ENCODE data around the gene SYP.
A peak's percentile ranks its signal among the peaks of the same experiment; 100 is the strongest.

The SYP gene

GRCh38 chrX:49203536-49203935 is 3.5 kb upstream of the SYP start:
- TF ChIP-seq TAF1 (IDR thresholded peaks at IDR 0.05; ENCODE audit: borderline replicate concordance, low read depth, low read length) (no peak), POLR2AphosphoS5 (IDR thresholded peaks at IDR 0.05; ENCODE audit: low read depth, low read length) (no peak), POLR2A (IDR thresholded peaks at IDR 0.05; ENCODE audit: low read depth, low read length) (no peak)
- FAIRE-seq (no peak), DNase-seq (ENCODE audit: insufficient read length) (no peak)

DNA sequence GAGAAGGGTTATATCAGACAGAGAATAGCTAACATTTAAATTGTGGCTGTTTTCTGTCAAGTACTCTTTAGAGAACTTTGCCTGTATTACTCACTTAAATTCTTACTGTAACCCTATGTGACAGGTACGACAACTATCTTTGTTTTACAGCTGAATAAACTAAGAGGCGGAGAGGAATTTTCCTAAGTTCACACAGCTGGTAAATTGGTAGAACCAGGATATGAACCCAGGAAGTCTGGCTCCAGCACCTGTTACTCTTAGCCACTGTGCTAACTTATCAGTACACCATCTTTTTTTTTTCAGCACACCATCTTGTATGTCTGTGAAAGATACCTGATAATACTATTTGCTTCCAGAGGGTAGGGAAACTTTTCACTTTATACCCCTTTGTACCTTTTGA is 2.0 kb upstream of the SYP start:
- DNase-seq (ENCODE audit: insufficient read length) (no peak), FAIRE-seq (peak; percentile 9)

GRCh38 chrX:49199315-49199595 is 738 bp downstream of the SYP start:
- FAIRE-seq: no peak
- TF ChIP-seq POLR2AphosphoS5 (IDR thresholded peaks at IDR 0.05; ENCODE audit: low read depth, low read length) (no peak), POLR2A (IDR thresholded peaks at IDR 0.05; ENCODE audit: low read depth, low read length) (no peak), TAF1 (IDR thresholded peaks at IDR 0.05; ENCODE audit: borderline replicate concordance, low read depth, low read length) (no peak)
- no peak for DNase-seq (ENCODE audit: insufficient read length)

More for the DNA sequence above, 2.0 kb upstream of the SYP start:
- no peak for TF ChIP-seq TAF1 (IDR thresholded peaks at IDR 0.05; ENCODE audit: borderline replicate concordance, low read depth, low read length)
- no peak for TF ChIP-seq POLR2A (IDR thresholded peaks at IDR 0.05; ENCODE audit: low read depth, low read length)
- TF ChIP-seq POLR2AphosphoS5 (IDR thresholded peaks at IDR 0.05; ENCODE audit: low read depth, low read length): no peak

GRCh38 chrX:49198540-49199314 is 1.3 kb downstream of the SYP start:
- TF ChIP-seq POLR2A (IDR thresholded peaks at IDR 0.05; ENCODE audit: low read depth, low read length) (no peak), TAF1 (IDR thresholded peaks at IDR 0.05; ENCODE audit: borderline replicate concordance, low read depth, low read length) (no peak), POLR2AphosphoS5 (IDR thresholded peaks at IDR 0.05; ENCODE audit: low read depth, low read length) (no peak)
- DNase-seq (ENCODE audit: insufficient read length) (no peak), FAIRE-seq (no peak)

DNA sequence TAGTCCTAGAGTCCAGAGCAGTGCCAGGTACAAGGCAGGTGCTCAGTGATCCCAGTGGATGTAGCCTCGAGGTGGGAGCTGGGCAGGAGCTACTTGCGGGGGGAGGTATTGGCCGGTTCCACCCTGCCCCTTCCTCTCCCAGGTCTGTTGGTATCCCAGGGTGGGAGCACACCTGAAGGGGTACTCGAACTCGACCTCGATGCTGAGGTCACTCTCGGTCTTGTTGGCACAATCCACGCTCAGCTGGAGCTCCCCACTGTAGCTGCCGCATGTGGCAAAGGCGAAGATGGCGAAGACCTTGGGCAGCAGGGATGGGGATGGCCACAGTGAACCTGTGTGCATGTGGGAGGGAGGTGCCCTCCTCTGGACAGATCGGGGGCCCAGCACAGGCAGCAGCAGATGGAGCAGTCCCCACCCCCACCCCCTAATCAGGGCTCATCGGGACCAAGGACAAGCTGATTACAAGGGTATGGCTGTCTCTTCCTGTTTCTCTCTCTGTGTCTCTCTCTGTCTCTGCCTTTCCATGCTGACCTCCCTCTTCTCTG is 2.4 kb downstream of the SYP start:
- no peak for FAIRE-seq
- no peak for DNase-seq (ENCODE audit: insufficient read length)
- TF ChIP-seq TAF1 (IDR thresholded peaks at IDR 0.05; ENCODE audit: borderline replicate concordance, low read depth, low read length): no peak
- no peak for TF ChIP-seq POLR2AphosphoS5 (IDR thresholded peaks at IDR 0.05; ENCODE audit: low read depth, low read length)
- no peak for TF ChIP-seq POLR2A (IDR thresholded peaks at IDR 0.05; ENCODE audit: low read depth, low read length)

GRCh38 chrX:49193542-49193964 is 6.4 kb downstream of the SYP start:
- TF ChIP-seq POLR2AphosphoS5 (IDR thresholded peaks at IDR 0.05; ENCODE audit: low read depth, low read length) (no peak), TAF1 (IDR thresholded peaks at IDR 0.05; ENCODE audit: borderline replicate concordance, low read depth, low read length) (no peak), POLR2A (IDR thresholded peaks at IDR 0.05; ENCODE audit: low read depth, low read length) (no peak)
- FAIRE-seq (no peak), DNase-seq (ENCODE audit: insufficient read length) (no peak)

DNA sequence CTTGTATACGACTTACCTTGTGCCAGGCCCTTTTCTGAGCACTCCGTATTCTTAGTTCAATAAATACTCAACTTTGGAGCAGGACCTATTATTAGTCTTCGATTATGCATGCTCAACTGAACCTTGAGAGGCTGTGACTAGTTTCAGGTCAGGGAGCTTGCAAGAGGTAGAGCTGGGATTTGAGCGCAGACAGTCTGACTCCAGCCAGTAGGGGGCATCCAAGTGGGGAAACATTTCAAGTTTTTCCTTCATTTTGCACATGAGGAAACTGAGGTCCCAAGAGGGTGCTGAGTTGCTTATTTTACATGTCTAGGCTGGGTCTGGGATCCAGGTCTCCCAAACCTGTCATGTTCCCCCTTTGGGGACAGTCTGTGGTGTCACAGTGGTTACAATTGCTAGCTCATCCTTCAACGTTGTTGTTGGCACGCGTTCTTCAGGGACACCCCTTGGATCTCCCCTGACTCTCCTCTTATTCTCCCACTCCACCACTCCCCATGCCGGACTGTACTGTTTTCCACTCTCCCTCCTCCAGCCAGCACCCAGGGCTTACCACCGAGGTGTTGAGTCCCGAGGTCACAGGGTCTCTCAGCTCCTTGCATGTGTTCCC is 7.2 kb downstream of the SYP start:
- TF ChIP-seq TAF1 (IDR thresholded peaks at IDR 0.05; ENCODE audit: borderline replicate concordance, low read depth, low read length) (no peak), POLR2A (IDR thresholded peaks at IDR 0.05; ENCODE audit: low read depth, low read length) (no peak), POLR2AphosphoS5 (IDR thresholded peaks at IDR 0.05; ENCODE audit: low read depth, low read length) (no peak)
- FAIRE-seq (no peak), DNase-seq (ENCODE audit: insufficient read length) (no peak)

- no peak for FAIRE-seq
- no peak for DNase-seq (ENCODE audit: insufficient read length)
- TF ChIP-seq POLR2A (IDR thresholded peaks at IDR 0.05; ENCODE audit: low read depth, low read length) (no peak), TAF1 (IDR thresholded peaks at IDR 0.05; ENCODE audit: borderline replicate concordance, low read depth, low read length) (no peak), POLR2AphosphoS5 (IDR thresholded peaks at IDR 0.05; ENCODE audit: low read depth, low read length) (no peak)
Measured at GRCh38 chrX:49191574-49192011, 8.4 kb downstream of the SYP start.

DNA sequence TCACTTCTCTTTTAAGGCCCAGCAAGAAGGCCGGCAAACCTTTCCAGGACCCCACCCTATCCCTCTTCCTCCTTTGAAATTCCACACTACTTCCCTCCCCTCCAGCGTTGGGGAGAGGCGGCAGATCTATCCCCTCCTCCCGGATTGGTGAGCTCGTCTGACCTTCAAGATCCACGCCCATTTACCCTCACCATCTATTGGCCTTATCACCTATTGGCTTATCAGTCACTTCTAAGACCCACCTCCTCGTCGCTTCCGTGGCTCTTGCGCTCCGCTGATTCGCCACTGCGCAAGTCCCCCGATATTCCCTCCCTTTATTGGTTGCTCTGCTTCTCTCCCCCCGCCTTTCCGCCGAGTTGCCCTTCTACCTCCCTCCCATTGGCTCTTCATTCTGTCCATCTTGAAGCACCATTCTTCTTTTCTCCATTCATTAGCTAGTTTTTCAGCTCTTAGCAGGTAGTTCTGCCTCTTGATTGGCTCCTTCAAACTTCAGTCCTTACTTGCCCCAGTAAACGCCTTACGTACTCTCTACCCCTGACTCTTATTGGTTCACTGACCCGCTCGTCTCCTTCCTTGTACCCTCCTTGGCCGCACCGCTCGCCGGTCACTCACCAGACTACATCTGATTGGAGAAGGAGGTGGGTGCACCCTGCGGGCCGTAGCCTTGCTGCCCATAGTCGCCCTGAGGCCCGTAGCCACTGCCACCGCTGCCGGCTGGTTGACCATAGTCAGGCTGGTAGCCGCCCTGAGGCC is 9.0 kb downstream of the SYP start:
- TF ChIP-seq TAF1 (IDR thresholded peaks at IDR 0.05; ENCODE audit: borderline replicate concordance, low read depth, low read length) (peak; percentile 44; the same call in 1 of the 2 replicates), POLR2AphosphoS5 (IDR thresholded peaks at IDR 0.05; ENCODE audit: low read depth, low read length) (0 out of 2 replicates have a peak, but pooled peaks have one; percentile 22), POLR2A (IDR thresholded peaks at IDR 0.05; ENCODE audit: low read depth, low read length) (peak; percentile 61; the same call in 1 of the 2 replicates)
- DNase-seq (ENCODE audit: insufficient read length) (peak; percentile 68), FAIRE-seq (peak; percentile 91)

- TF ChIP-seq TAF1 (IDR thresholded peaks at IDR 0.05; ENCODE audit: borderline replicate concordance, low read depth, low read length): no peak
- TF ChIP-seq POLR2A (IDR thresholded peaks at IDR 0.05; ENCODE audit: low read depth, low read length): no peak
- no peak for TF ChIP-seq POLR2AphosphoS5 (IDR thresholded peaks at IDR 0.05; ENCODE audit: low read depth, low read length)
- DNase-seq (ENCODE audit: insufficient read length) (no peak), FAIRE-seq (no peak)
Measured at GRCh38 chrX:49189606-49190005, 10.4 kb downstream of the SYP start.

- TF ChIP-seq POLR2AphosphoS5 (IDR thresholded peaks at IDR 0.05; ENCODE audit: low read depth, low read length) (no peak), POLR2A (IDR thresholded peaks at IDR 0.05; ENCODE audit: low read depth, low read length) (no peak), TAF1 (IDR thresholded peaks at IDR 0.05; ENCODE audit: borderline replicate concordance, low read depth, low read length) (no peak)
- no peak for FAIRE-seq
Measured at GRCh38 chrX:49188468-49189076, 11.4 kb downstream of the SYP start.

More at GRCh38 chrX:49188468-49189076, 11.4 kb downstream of the SYP start:
- DNase-seq (ENCODE audit: insufficient read length): no peak
